ENCODE measurements around the gene PCDH19. TPM values are rescaled to one million over a fixed set of nuclear protein-coding genes. Genes with fewer than 3 reads are reported as not detected.

The PCDH19 gene
- total RNA-seq, 1 donor from 2014 or later = 0.04 TPM

GRCh38 chrX:100315566-100315965 lies 94.5 kb downstream of the PCDH19 start:
- no peaks in the 10 kb centered on the region for H3K36me3 ChIP-seq (ENCODE audit: control insufficient read depth, insufficient read depth, low read length)
- no peak overlapping the region for H3K4me3 ChIP-seq (ENCODE audit: low read depth, low read length)
- DNase-seq (ENCODE audit: low read depth) = peak; percentile 1
- TF ChIP-seq CTCF (IDR thresholded peaks at IDR 0.05; ENCODE audit: insufficient read depth, low read length, poor library complexity, severe bottlenecking) = no peak
- no peaks in the 10 kb centered on the region for H3K27me3 ChIP-seq (ENCODE audit: control insufficient read depth, insufficient read depth, low read length)

- no peaks in the 10 kb centered on the region for H3K27me3 ChIP-seq (ENCODE audit: control insufficient read depth, insufficient read depth, low read length)
- TF ChIP-seq CTCF (IDR thresholded peaks at IDR 0.05; ENCODE audit: insufficient read depth, low read length, poor library complexity, severe bottlenecking) = no peak
- no peaks in the 10 kb centered on the region for H3K36me3 ChIP-seq (ENCODE audit: control insufficient read depth, insufficient read depth, low read length)
- no peak overlapping the region for H3K4me3 ChIP-seq (ENCODE audit: low read depth, low read length)
- no peak for DNase-seq (ENCODE audit: low read depth)
These were observed 110.5 kb downstream of the PCDH19 start for GRCh38 chrX:100299559-100299958.

GRCh38 chrX:100297728-100298127 lies 112.3 kb downstream of the PCDH19 start:
- Histone ChIP-seq H3K27me3 (ENCODE audit: control insufficient read depth, insufficient read depth, low read length) (no peaks in the 10 kb centered on the region), H3K36me3 (ENCODE audit: control insufficient read depth, insufficient read depth, low read length) (no peaks in the 10 kb centered on the region), H3K4me3 (ENCODE audit: low read depth, low read length) (no peak overlapping the region)
- TF ChIP-seq CTCF (IDR thresholded peaks at IDR 0.05; ENCODE audit: insufficient read depth, low read length, poor library complexity, severe bottlenecking) = no peak
- DNase-seq (ENCODE audit: low read depth) = no peak

- no peaks in the 10 kb centered on the region for H3K36me3 ChIP-seq (ENCODE audit: control insufficient read depth, insufficient read depth, low read length)
- H3K4me3 ChIP-seq (ENCODE audit: low read depth, low read length) = no peak overlapping the region
- no peaks in the 10 kb centered on the region for H3K27me3 ChIP-seq (ENCODE audit: control insufficient read depth, insufficient read depth, low read length)
- TF ChIP-seq CTCF (IDR thresholded peaks at IDR 0.05; ENCODE audit: insufficient read depth, low read length, poor library complexity, severe bottlenecking) = no peak
- DNase-seq (ENCODE audit: low read depth) = no peak
These were observed 113.8 kb downstream of the PCDH19 start for GRCh38 chrX:100296183-100296753.

GRCh38 chrX:100294965-100295364 lies 115.1 kb downstream of the PCDH19 start:
- no peaks in the 10 kb centered on the region for H3K27me3 ChIP-seq (ENCODE audit: control insufficient read depth, insufficient read depth, low read length)
- DNase-seq (ENCODE audit: low read depth) = no peak
- H3K36me3 ChIP-seq (ENCODE audit: control insufficient read depth, insufficient read depth, low read length) = no peaks in the 10 kb centered on the region
- no peak for TF ChIP-seq CTCF (IDR thresholded peaks at IDR 0.05; ENCODE audit: insufficient read depth, low read length, poor library complexity, severe bottlenecking)
- no peak overlapping the region for H3K4me3 ChIP-seq (ENCODE audit: low read depth, low read length)

- TF ChIP-seq CTCF (IDR thresholded peaks at IDR 0.05; ENCODE audit: insufficient read depth, low read length, poor library complexity, severe bottlenecking) = no peak
- Histone ChIP-seq H3K4me3 (ENCODE audit: low read depth, low read length) (no peak overlapping the region), H3K36me3 (ENCODE audit: control insufficient read depth, insufficient read depth, low read length) (no peaks in the 10 kb centered on the region), H3K27me3 (ENCODE audit: control insufficient read depth, insufficient read depth, low read length) (no peaks in the 10 kb centered on the region)
- DNase-seq (ENCODE audit: low read depth) = no peak
These were observed 121.0 kb downstream of the PCDH19 start for GRCh38 chrX:100289066-100289558.
